PC-3 (cell line): ENCODE data around the gene KRTAP3-2. TPM values are rescaled to one million over a fixed set of nuclear protein-coding genes. Genes with fewer than 3 reads are reported as not detected.

Experiments used
- total RNA-seq: library from RNA; depleted of rRNA; stranded (reverse); fragments of >200 nt; gene quantifications from 2 replicates; pipeline ENCODE4 v1.2.3, GENCODE V29; 2014; rRNA removed

KRTAP3-2 gene
- total RNA-seq, 1 experiment from 2014 or later, result not detected

Other genes starting within 250 kb of the KRTAP3-2 start
- gene KRT25, start 244.6 kb downstream of the KRTAP3-2 start, total RNA-seq, result not detected in 2 replicates
- gene KRT26, start 227.7 kb downstream of the KRTAP3-2 start, total RNA-seq, result not detected in 2 replicates
- not detected in 2 replicates for gene KRT27, start 217.4 kb downstream of the KRTAP3-2 start, total RNA-seq
- gene KRT28, start 199.9 kb downstream of the KRTAP3-2 start, total RNA-seq, result not detected in 2 replicates
- 18.3 and 24.8 TPM in 2 replicates for gene KRT10, start 177.3 kb downstream of the KRTAP3-2 start, total RNA-seq
- gene KRT12, start 132.7 kb downstream of the KRTAP3-2 start, total RNA-seq, result not detected in 2 replicates
- gene KRT20, start 114.7 kb downstream of the KRTAP3-2 start, total RNA-seq, result 0.18 TPM in 1 of 2 replicates, not detected in the other
- not detected in 2 replicates for gene KRT23, start 62.3 kb downstream of the KRTAP3-2 start, total RNA-seq
- gene KRT39, start 33.0 kb downstream of the KRTAP3-2 start, total RNA-seq, result not detected in 2 replicates
- gene KRT40, start 15.6 kb downstream of the KRTAP3-2 start, total RNA-seq, result not detected in 2 replicates
- gene KRTAP3-3, start 5.7 kb downstream of the KRTAP3-2 start, total RNA-seq, result not detected in 2 replicates
- gene KRTAP3-1, start 9.2 kb upstream of the KRTAP3-2 start, total RNA-seq, result 1.6 TPM in 1 of 2 replicates, not detected in the other
- 0.51 TPM in 1 of 2 replicates, not detected in the other for gene KRTAP1-5, start 27.3 kb upstream of the KRTAP3-2 start, total RNA-seq
- gene KRTAP1-4, start 30.3 kb upstream of the KRTAP3-2 start, total RNA-seq, result not detected in 2 replicates
- gene KRTAP1-3, start 35.0 kb upstream of the KRTAP3-2 start, total RNA-seq, result not detected in 2 replicates
- gene KRTAP1-1, start 41.5 kb upstream of the KRTAP3-2 start, total RNA-seq, result not detected in 2 replicates
- not detected in 2 replicates for gene KRTAP2-1, start 47.4 kb upstream of the KRTAP3-2 start, total RNA-seq
- not detected in 2 replicates for gene KRTAP2-2, start 55.3 kb upstream of the KRTAP3-2 start, total RNA-seq
- 10.8 and 12.4 TPM in 2 replicates for gene KRTAP2-3, start 60.2 kb upstream of the KRTAP3-2 start, total RNA-seq
- not detected in 2 replicates for gene KRTAP2-4, start 66.0 kb upstream of the KRTAP3-2 start, total RNA-seq
- not detected in 2 replicates for gene KRTAP4-7, start 84.2 kb upstream of the KRTAP3-2 start, total RNA-seq
- gene KRTAP4-8, start 98.2 kb upstream of the KRTAP3-2 start, total RNA-seq, result not detected in 2 replicates
- gene KRTAP4-16, start 102.3 kb upstream of the KRTAP3-2 start, total RNA-seq, result not detected in 2 replicates
- not detected in 2 replicates for gene KRTAP4-9, start 105.5 kb upstream of the KRTAP3-2 start, total RNA-seq
- gene KRTAP4-11, start 118.5 kb upstream of the KRTAP3-2 start, total RNA-seq, result not detected in 2 replicates
- not detected in 2 replicates for gene KRTAP4-12, start 124.3 kb upstream of the KRTAP3-2 start, total RNA-seq
- gene KRTAP4-6, start 140.6 kb upstream of the KRTAP3-2 start, total RNA-seq, result not detected in 2 replicates
- gene KRTAP4-5, start 149.9 kb upstream of the KRTAP3-2 start, total RNA-seq, result not detected in 2 replicates
- gene KRTAP4-4, start 160.8 kb upstream of the KRTAP3-2 start, total RNA-seq, result not detected in 2 replicates
- not detected in 2 replicates for gene KRTAP4-3, start 168.3 kb upstream of the KRTAP3-2 start, total RNA-seq
- gene KRTAP4-2, start 178.3 kb upstream of the KRTAP3-2 start, total RNA-seq, result not detected in 2 replicates
- not detected in 2 replicates for gene KRTAP4-1, start 185.0 kb upstream of the KRTAP3-2 start, total RNA-seq
- gene KRTAP9-1, start 190.0 kb upstream of the KRTAP3-2 start, total RNA-seq, result not detected in 2 replicates
- not detected in 2 replicates for gene KRTAP9-2, start 226.7 kb upstream of the KRTAP3-2 start, total RNA-seq
- not detected in 2 replicates for gene KRTAP9-3, start 232.5 kb upstream of the KRTAP3-2 start, total RNA-seq
- gene KRTAP9-8, start 238.1 kb upstream of the KRTAP3-2 start, total RNA-seq, result not detected in 2 replicates
- gene KRTAP9-4, start 249.8 kb upstream of the KRTAP3-2 start, total RNA-seq, result not detected in 2 replicates